Pancreas (tissue), 10 donors: ENCODE data around the gene MTX1. TPM values are rescaled to one million over a fixed set of nuclear protein-coding genes. Genes with fewer than 3 reads are reported as not detected.

Source experiments
- ATAC-seq, 4 donors: fragments of 200-7000 bp; cut with Tn5 transposase; one replicate each; pipeline versions ENCODE4 v1.8.0 to v1.9.1; 2020; ENCODE audit warnings: mild to moderate bottlenecking in 4 of 4, moderate library complexity in 4 of 4
- DNase-seq, 6 donors: peaks; one replicate each; pipeline ENCODE4 v3.0.0-alpha.2; 2020
- FAIRE-seq: peaks from 2 replicates; lab custom pipeline; 2012; peaks lifted over from hg19 to GRCh38; lab: Jason Lieb, UNC
- H3K27ac ChIP-seq, 4 donors: fragments of 200-600 bp; sonication (generic); 1 replicate in 3 of 4; 2 replicates in 1 of 4; pipeline versions ENCODE4 v1.5.0 to v1.8.0; 2020
- H3K27me3 ChIP-seq, 4 donors: fragments of 200-600 bp; one replicate each; pipeline ENCODE4 v1.8.0; 2021
- H3K36me3 ChIP-seq, 3 donors: fragments of 200-600 bp; sonication (generic) in 1 of 3; one replicate each; pipeline versions ENCODE4 v1.5.0 to v1.8.0; 2020 to 2021
- H3K4me1 ChIP-seq, 3 donors: fragments of 200-600 bp; one replicate each; pipeline ENCODE4 v1.8.0; 2021
- H3K4me3 ChIP-seq, 4 donors: fragments of 200-600 bp; sonication (generic) in 2 of 4; one replicate each; pipeline versions ENCODE4 v1.5.0 to v1.8.0; 2020 to 2021
- H3K9me3 ChIP-seq, 4 donors: fragments of 200-600 bp; one replicate each; pipeline ENCODE4 v1.8.0; 2021
- CTCF ChIP-seq, 4 donors: fragments of 200-600 bp; sonication (generic) in 3 of 4; IDR thresholded peaks; one replicate each; pipeline versions ENCODE4 v1.5.0 to v1.8.0; 2021; ENCODE audit warnings: antibody characterized with exemption in 4 of 4
- WGBS, 2 donors: extraction: QIAGEN DNeasy Blood & Tissue Kit; methylation state at CpG; one replicate each; pipeline ENCODE4 v1.1.7; 2013; 5-methylcytosine and 5-hydroxymethylcytosine counted together
- intact Hi-C, 3 donors: fragments of 100-400 bp; cut with DNase I; formaldehyde crosslinking; loops; one replicate each; pipeline versions ENCODE4 v1.11.1 to v1.14.2; 2022
- polyA plus RNA-seq, 2 donors: library from polyadenylated mRNA; stranded (reverse); fragments of 200-250 nt; gene quantifications; one replicate each; pipeline ENCODE4 v1.2.3, GENCODE V29; 2013
- total RNA-seq, 6 donors: library from RNA; stranded (reverse); fragmentation: NEBNext Ultra II Directional in 4 of 6; extraction: Animal tissue kit (Norgen Biotek cat#: 25700) in 4 of 6; gene quantifications; one replicate each; pipeline versions ENCODE4 v1.2.1 to v1.2.4, GENCODE V29; 2021 to 2023
- donor health status: healthy with polysubstance abuse.
- donor health status: DM: no; HTN: no; CAD: no; lungs with moderate emphysema.
- donor health status: DM: no; HTN: no; CAD: no.
- donor health status: control.
- donor health status: control.
- donor health status: Bipolar disorder and iron deficiency.
- donor health status: DM: yes; HTN: yes; CAD: no.
- donor health status: DM: no; HTN: no; CAD: no.
- donor health status: DM: no; HTN: no; CAD: no.
- donor health status: DM: yes; HTN: yes; CAD: no.

Gene MTX1
- total and polyA plus RNA-seq, 8 donors: 10.7 to 36.8 (median 16.5) TPM

GRCh38 chr1:155251566-155251965 lies 43.1 kb downstream of the MTX1 start:
- no peak overlapping the region for H3K4me3 ChIP-seq
- FAIRE-seq (no peak), ATAC-seq (no peak), DNase-seq (peak in 1 of 6 donors; percentile 50)
- H3K27ac ChIP-seq: no peak overlapping the region
- H3K9me3 ChIP-seq: no peaks in the 10 kb centered on the region
- no peaks in the 10 kb centered on the region for H3K27me3 ChIP-seq
- intact Hi-C loops: loop anchor here in 2 of 3 donors (5.0 to 10.0 kb wide), 4 partner anchors 71 to 343 kb away; partner anchors contain the start of gene RUSC1 (in 2 of the 2)
- 81 to 84% methylated on average over 6 to 7 of the region's 7 CpGs for WGBS, 2 donors
- H3K36me3 ChIP-seq: no peaks in the 10 kb centered on the region
- H3K4me1 ChIP-seq: peaks cover 0 to 16% (median 0%) of the 10 kb centered on the region in 3 donors
- TF ChIP-seq CTCF (IDR thresholded peaks at IDR 0.05): no peak

- Histone ChIP-seq H3K4me1 (peaks cover 0 to 16% (median 0%) of the 10 kb centered on the region in 3 donors), H3K9me3 (no peaks in the 10 kb centered on the region), H3K36me3 (no peaks in the 10 kb centered on the region), H3K27me3 (no peaks in the 10 kb centered on the region), H3K27ac (no peak overlapping the region), H3K4me3 (no peak overlapping the region)
- DNase-seq (peak in 1 of 6 donors; percentile 15), ATAC-seq (no peak), FAIRE-seq (no peak)
- no peak for TF ChIP-seq CTCF (IDR thresholded peaks at IDR 0.05)
- WGBS, 2 donors: 80 to 82% methylated on average over 5 of the region's 5 CpGs
- intact Hi-C loops: loop anchor here in 2 of 3 donors (5.0 to 10.0 kb wide), 4 partner anchors 69 to 342 kb away; partner anchors contain the start of gene RUSC1 (in 2 of the 2)
These were observed 44.7 kb downstream of the MTX1 start for GRCh38 chr1:155253208-155253607.

GRCh38 chr1:155253797-155254196 lies 45.3 kb downstream of the MTX1 start:
- intact Hi-C loops: loop anchor here in 2 of 3 donors (5.0 to 10.0 kb wide), 4 partner anchors 69 to 341 kb away; partner anchors contain the start of gene RUSC1 (in 2 of the 2)
- no peak for ATAC-seq

GRCh38 chr1:155254228-155254713 lies 45.8 kb downstream of the MTX1 start:
- Histone ChIP-seq H3K36me3 (no peaks in the 10 kb centered on the region), H3K4me3 (peak overlapping the region; percentile 69 to 87 (median 78)), H3K9me3 (no peaks in the 10 kb centered on the region), H3K27ac (no peak overlapping the region), H3K4me1 (peaks cover 0 to 16% (median 0%) of the 10 kb centered on the region in 3 donors), H3K27me3 (no peaks in the 10 kb centered on the region)
- intact Hi-C loops: loop anchor here in 2 of 3 donors (5.0 to 10.0 kb wide), 4 partner anchors 68 to 341 kb away; partner anchors contain the start of gene RUSC1 (in 2 of the 2)
- 48 to 54% methylated on average over 12 of the region's 12 CpGs for WGBS, 2 donors
- DNase-seq (peak in 2 of 6 donors; percentile 45 to 64), FAIRE-seq (no peak), ATAC-seq (no peak)
- no peak for TF ChIP-seq CTCF (IDR thresholded peaks at IDR 0.05)

More at GRCh38 chr1:155253797-155254196, 45.3 kb downstream of the MTX1 start:
- FAIRE-seq (no peak), DNase-seq (peak in 1 of 6 donors; percentile 35)
- Histone ChIP-seq H3K4me1 (peaks cover 0 to 16% (median 0%) of the 10 kb centered on the region in 3 donors), H3K27me3 (no peaks in the 10 kb centered on the region), H3K27ac (no peak overlapping the region), H3K9me3 (no peaks in the 10 kb centered on the region), H3K36me3 (no peaks in the 10 kb centered on the region), H3K4me3 (peak overlapping the region in 1 of 4 donors; percentile 87)
- 71% methylated on average over 5 of the region's 5 CpGs for WGBS, 2 donors
- no peak for TF ChIP-seq CTCF (IDR thresholded peaks at IDR 0.05)
